SHP77 treated with DMSO at 0.1 percent for 48 hours (cell line): ENCODE results near the gene NPC2.

Experiments
- DNase-seq: peaks from one replicate; lab custom pipeline; 2025; lab: John Stamatoyannopoulos, UW

The NPC2 gene

GRCh38 chr14:74503291-74503937, 10.3 kb upstream of the NPC2 start:
- no peak for DNase-seq

- DNase-seq = peak; percentile 18
Measured at GRCh38 chr14:74502236-74503019, 9.3 kb upstream of the NPC2 start.

- no peak for DNase-seq
Measured at GRCh38 chr14:74501691-74502090, 8.6 kb upstream of the NPC2 start.

- peak; percentile 52 for DNase-seq
Measured at GRCh38 chr14:74501135-74501614, 8.1 kb upstream of the NPC2 start.

GRCh38 chr14:74500417-74501134, 7.5 kb upstream of the NPC2 start:
- no peak for DNase-seq

GRCh38 chr14:74495356-74495755, 2.3 kb upstream of the NPC2 start:
- DNase-seq = no peak

- DNase-seq = peak; percentile 97
Measured at GRCh38 chr14:74493343-74494261, 497 bp upstream of the NPC2 start, which contains the start of gene ISCA2. Gene ISCA2, plus strand, starts transcription at chr14:74493765. Its CDS starts 10 bp downstream, at chr14:74493775.

- DNase-seq = no peak
Measured at GRCh38 chr14:74491956-74492775, 939 bp downstream of the NPC2 start.

- DNase-seq = no peak
Measured at GRCh38 chr14:74490486-74490885, 2.6 kb downstream of the NPC2 start.

- no peak for DNase-seq
Measured at GRCh38 chr14:74488786-74489397, 4.2 kb downstream of the NPC2 start.

- DNase-seq = no peak
Measured at GRCh38 chr14:74486164-74486563, 6.9 kb downstream of the NPC2 start.

- no peak for DNase-seq
Measured at GRCh38 chr14:74483321-74483720, 9.8 kb downstream of the NPC2 start.

GRCh38 chr14:74482571-74482970, 10.5 kb downstream of the NPC2 start:
- DNase-seq = no peak

- no peak for DNase-seq
Measured at GRCh38 chr14:74480046-74480445, 13.1 kb downstream of the NPC2 start.

GRCh38 chr14:74478996-74479635, 14.0 kb downstream of the NPC2 start:
- peak; percentile 27 for DNase-seq

GRCh38 chr14:74476607-74477006, 16.5 kb downstream of the NPC2 start:
- no peak for DNase-seq

- no peak for DNase-seq
Measured at GRCh38 chr14:74476107-74476506, 17.0 kb downstream of the NPC2 start.

- DNase-seq = no peak
Measured at GRCh38 chr14:74475678-74476077, 17.4 kb downstream of the NPC2 start.

GRCh38 chr14:74474376-74474775, 18.7 kb downstream of the NPC2 start:
- no peak for DNase-seq

GRCh38 chr14:74472601-74473000, 20.5 kb downstream of the NPC2 start:
- no peak for DNase-seq
